Astrocyte of the spinal cord (primary cell): ENCODE data around the gene ATP2B2.

Source experiments
- DNase-seq: peaks from one replicate; pipeline ENCODE4 v3.0.0; 2011; ENCODE audit warnings: low read depth, low spot score
- H3K4me3 ChIP-seq: 2 replicates; pipeline ENCODE4 v1.5.1; 2011; ENCODE audit warnings: low read depth, mild to moderate bottlenecking, low read length, moderate library complexity
- in situ Hi-C: cut with HindIII; loops from 2 replicates; pipeline ENCODE4 v1.10.0; 2017; ENCODE audit warnings: low sequenced_read_pairs
- TF ChIP-seq, protein P1 (sequence below): IDR thresholded peaks from 2 replicates; pipeline ENCODE4 v1.5.1; 2012; ENCODE audit warnings: low read depth, mild to moderate bottlenecking, low read length, inconsistent platforms

Gene ATP2B2

DNA sequence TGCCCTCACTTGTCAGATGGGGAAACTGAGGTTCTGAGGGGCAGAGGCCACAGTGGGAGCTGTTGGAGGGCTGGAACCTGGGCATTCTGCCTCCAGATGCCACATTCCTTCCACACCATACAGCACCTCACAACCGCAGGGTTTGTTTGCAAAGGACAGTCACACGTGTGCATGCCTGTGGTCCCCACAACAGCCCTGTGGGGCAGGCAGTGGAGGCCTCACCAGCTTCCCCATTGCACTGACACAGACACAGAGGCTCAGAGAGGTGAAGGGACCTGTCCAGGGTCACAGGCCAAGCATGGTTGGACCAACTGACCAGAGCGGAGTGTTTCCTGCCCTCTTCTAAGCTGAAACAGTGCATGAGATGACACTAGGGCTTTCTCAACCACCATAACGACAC, 109.3 kb downstream of the ATP2B2 start:
- H3K4me3 ChIP-seq: no peak overlapping the region
- in situ Hi-C loops: no loop called here
- TF ChIP-seq, protein P1, sequence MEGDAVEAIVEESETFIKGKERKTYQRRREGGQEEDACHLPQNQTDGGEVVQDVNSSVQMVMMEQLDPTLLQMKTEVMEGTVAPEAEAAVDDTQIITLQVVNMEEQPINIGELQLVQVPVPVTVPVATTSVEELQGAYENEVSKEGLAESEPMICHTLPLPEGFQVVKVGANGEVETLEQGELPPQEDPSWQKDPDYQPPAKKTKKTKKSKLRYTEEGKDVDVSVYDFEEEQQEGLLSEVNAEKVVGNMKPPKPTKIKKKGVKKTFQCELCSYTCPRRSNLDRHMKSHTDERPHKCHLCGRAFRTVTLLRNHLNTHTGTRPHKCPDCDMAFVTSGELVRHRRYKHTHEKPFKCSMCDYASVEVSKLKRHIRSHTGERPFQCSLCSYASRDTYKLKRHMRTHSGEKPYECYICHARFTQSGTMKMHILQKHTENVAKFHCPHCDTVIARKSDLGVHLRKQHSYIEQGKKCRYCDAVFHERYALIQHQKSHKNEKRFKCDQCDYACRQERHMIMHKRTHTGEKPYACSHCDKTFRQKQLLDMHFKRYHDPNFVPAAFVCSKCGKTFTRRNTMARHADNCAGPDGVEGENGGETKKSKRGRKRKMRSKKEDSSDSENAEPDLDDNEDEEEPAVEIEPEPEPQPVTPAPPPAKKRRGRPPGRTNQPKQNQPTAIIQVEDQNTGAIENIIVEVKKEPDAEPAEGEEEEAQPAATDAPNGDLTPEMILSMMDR: no peak
- DNase-seq: no peak

DNA sequence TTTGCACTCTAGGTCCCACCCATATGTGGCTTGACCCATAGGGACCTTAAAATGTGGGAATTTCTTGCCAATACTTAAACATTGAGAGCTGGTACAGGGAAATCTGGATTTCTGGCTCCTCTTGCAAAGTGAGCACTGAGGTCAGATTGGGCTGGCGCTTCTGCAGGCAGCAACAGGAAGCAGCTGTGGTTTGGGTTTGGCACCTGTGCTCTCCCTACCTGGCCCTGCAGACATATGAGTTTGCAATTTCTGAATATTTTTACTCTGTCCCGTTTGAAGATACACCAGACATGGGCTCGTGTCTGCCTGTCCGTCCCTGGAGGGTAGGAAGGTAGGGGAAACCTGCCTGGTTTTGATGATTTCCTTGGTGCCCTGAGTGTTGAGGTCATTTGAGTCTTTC, 109.7 kb downstream of the ATP2B2 start:
- in situ Hi-C loops: no loop called here

DNA sequence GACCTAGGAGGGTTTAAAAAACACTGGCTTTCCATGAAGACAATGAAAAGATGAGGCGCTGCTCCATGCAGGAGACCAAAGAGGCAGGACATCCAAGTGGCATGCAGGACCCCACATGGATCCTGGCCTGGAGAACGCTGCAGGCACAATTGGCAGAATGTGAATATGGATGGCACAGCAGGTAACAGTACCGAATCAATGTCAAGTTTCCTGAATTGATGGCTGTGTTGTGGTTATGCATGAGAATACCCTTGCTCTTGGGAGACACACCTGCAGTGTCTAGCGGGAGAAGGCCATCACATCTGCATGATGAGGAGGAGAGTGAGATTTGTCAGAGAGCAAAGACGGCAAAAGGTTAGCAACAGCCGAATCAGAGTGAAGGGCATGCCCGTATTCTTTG, 110.2 kb downstream of the ATP2B2 start:
- TF ChIP-seq, protein P1: no peak
- H3K4me3 ChIP-seq: no peak overlapping the region
- in situ Hi-C loops: no loop called here
- no peak for DNase-seq

More for the DNA sequence above, 109.7 kb downstream of the ATP2B2 start:
- TF ChIP-seq, protein P1: no peak
- H3K4me3 ChIP-seq: no peak overlapping the region
- no peak for DNase-seq

- DNase-seq: no peak
- in situ Hi-C loops: no loop called here
- H3K4me3 ChIP-seq: no peak overlapping the region
- TF ChIP-seq, protein P1: no peak
Observed at GRCh38 chr3:10394491-10395025, 110.8 kb downstream of the ATP2B2 start.

GRCh38 chr3:10393514-10393913, 111.9 kb downstream of the ATP2B2 start:
- in situ Hi-C loops: no loop called here
- H3K4me3 ChIP-seq: no peak overlapping the region
- TF ChIP-seq, protein P1: no peak
- no peak for DNase-seq

DNA sequence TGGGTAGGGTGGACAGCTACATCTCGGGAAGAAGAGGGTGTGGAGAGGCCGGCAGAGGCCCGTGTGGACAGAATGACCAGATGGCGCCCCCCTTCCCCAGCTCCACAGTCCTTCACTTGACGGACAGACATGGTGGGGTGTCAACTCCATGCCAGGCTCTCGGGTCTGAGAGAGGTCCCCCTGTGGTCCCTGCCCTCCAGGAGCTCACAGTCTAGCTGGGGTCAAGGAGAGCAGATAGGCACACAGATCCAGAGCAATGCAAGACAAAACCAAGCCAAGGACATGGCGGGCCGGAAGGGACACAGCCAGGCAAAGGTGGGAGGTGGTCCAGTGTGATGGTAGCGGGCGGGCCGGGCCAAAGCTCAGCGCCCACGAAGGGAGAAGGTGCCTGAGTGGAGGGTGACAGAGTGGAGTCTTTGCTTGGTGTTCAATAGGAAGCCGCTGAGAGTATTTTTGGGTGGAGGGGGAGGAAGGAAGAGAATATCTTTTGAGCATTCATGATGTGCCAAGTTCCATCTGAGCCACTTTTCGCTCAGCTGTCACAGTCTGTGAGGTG, 112.4 kb downstream of the ATP2B2 start:
- TF ChIP-seq, protein P1: no peak
- in situ Hi-C loops: no loop called here
- DNase-seq: no peak
- no peak overlapping the region for H3K4me3 ChIP-seq

DNA sequence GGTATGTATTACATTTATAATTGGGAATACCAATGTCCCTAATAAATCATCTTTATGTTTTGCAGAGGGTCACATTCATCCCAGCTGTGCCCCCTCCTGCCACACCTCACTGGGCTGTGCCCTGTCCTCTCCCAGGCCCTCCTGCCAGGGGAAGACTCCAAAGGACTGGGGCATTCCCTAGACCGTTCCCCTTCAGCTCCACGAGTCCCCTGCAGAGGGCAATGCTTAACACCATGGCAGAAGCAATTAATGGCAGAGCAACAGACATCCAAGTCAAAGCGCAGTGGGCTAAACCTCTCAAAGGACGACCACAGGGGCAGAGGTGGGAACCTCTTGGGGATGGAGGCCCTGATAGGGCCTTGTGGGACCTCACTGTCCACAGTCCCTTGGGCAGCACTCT, 113.1 kb downstream of the ATP2B2 start:
- H3K4me3 ChIP-seq: no peak overlapping the region
- no peak for DNase-seq
- TF ChIP-seq, protein P1: peak; percentile 23
- in situ Hi-C loops: no loop called here
